Hepatocyte (in vitro differentiated cells): Measurements from ENCODE around the gene PRSS50. TPM values are rescaled to one million over a fixed set of nuclear protein-coding genes. Genes with fewer than 3 reads are reported as not detected.

Experiments
- DNase-seq: peaks from one replicate; pipeline ENCODE4 v3.0.0-alpha.2; 2016; ENCODE audit warnings: low spot score
- H2AFZ ChIP-seq: fragments of 200-600 bp; sonication (generic); 2 replicates; pipeline ENCODE4 v1.6.0; 2016; ENCODE audit warnings: antibody characterized with exemption, mild to moderate bottlenecking
- H3K27ac ChIP-seq: fragments of 200-600 bp; sonication (generic); 2 replicates; pipeline ENCODE4 v1.5.1; 2016; ENCODE audit warnings: mild to moderate bottlenecking
- H3K27me3 ChIP-seq: fragments of 200-600 bp; sonication (generic); 2 replicates; pipeline ENCODE4 v1.6.1; 2016
- H3K36me3 ChIP-seq: fragments of 200-600 bp; sonication (generic); replicated peaks from 2 replicates; pipeline ENCODE4 v1.5.1; 2016; ENCODE audit warnings: low read depth; ENCODE audit not compliant: insufficient read depth
- H3K4me1 ChIP-seq: fragments of 200-600 bp; sonication (generic); 2 replicates; pipeline ENCODE4 v1.5.1; 2016; ENCODE audit warnings: mild to moderate bottlenecking, moderate library complexity; ENCODE audit not compliant: insufficient read depth
- H3K4me2 ChIP-seq: fragments of 200-600 bp; sonication (generic); 2 replicates; pipeline ENCODE4 v1.6.0; 2016
- H3K4me3 ChIP-seq: fragments of 200-600 bp; sonication (generic); 2 replicates; pipeline ENCODE4 v1.5.1; 2016; ENCODE audit warnings: mild to moderate bottlenecking
- H3K79me2 ChIP-seq: fragments of 200-600 bp; sonication (generic); 2 replicates; pipeline ENCODE4 v1.6.0; 2017; ENCODE audit warnings: mild to moderate bottlenecking
- H3K9me2 ChIP-seq: fragments of 200-600 bp; sonication (generic); replicated peaks from 2 replicates; pipeline ENCODE4 v1.6.0; 2017; ENCODE audit warnings: mild to moderate bottlenecking; ENCODE audit not compliant: insufficient read depth
- H3K9me3 ChIP-seq: fragments of 200-600 bp; sonication (generic); 2 replicates; pipeline ENCODE4 v1.5.1; 2016; ENCODE audit warnings: low read depth, mild to moderate bottlenecking
- H4K20me1 ChIP-seq: fragments of 200-600 bp; sonication (generic); 2 replicates; pipeline ENCODE4 v1.6.0; 2016; ENCODE audit warnings: mild to moderate bottlenecking; ENCODE audit not compliant: insufficient read depth, poor library complexity, severe bottlenecking
- CTCF ChIP-seq: fragments of 200-600 bp; sonication (generic); IDR thresholded peaks from 2 replicates; pipeline ENCODE4 v1.5.1; 2016; ENCODE audit warnings: antibody characterized with exemption, mild to moderate bottlenecking; ENCODE audit not compliant: poor library complexity
- EZH2 ChIP-seq: fragments of 200-600 bp; sonication (generic); IDR thresholded peaks from 2 replicates; pipeline ENCODE4 v1.6.1; 2016; ENCODE audit warnings: antibody characterized with exemption, mild to moderate bottlenecking, borderline replicate concordance
- EZH2phosphoT487 ChIP-seq: fragments of 200-600 bp; sonication (generic); IDR thresholded peaks from one replicate; pipeline ENCODE4 v1.6.1; 2018; ENCODE audit warnings: antibody characterized with exemption, mild to moderate bottlenecking, low read depth, moderate library complexity; ENCODE audit not compliant: unreplicated experiment, severe bottlenecking
- WGBS: methylation state at CpG from one replicate; pipeline ENCODE4 v1.1.6; 2016; ENCODE audit warnings: low lambda C conversion rate; ENCODE audit errors: missing lambda C conversion rate; 5-methylcytosine and 5-hydroxymethylcytosine counted together
- polyA plus RNA-seq: library from polyadenylated mRNA; unstranded; fragments of >200 nt; fragmentation: Nextera tagmentation; extraction: Ambion mirVana; gene quantifications from 2 replicates; pipeline ENCODE4 v1.2.1, GENCODE V29; 2016
- total RNA-seq: library from RNA; depleted of rRNA; stranded (reverse); fragments of >200 nt; gene quantifications from 2 replicates; pipeline ENCODE4 v1.2.3, GENCODE V29; 2014

The PRSS50 gene, protein sequence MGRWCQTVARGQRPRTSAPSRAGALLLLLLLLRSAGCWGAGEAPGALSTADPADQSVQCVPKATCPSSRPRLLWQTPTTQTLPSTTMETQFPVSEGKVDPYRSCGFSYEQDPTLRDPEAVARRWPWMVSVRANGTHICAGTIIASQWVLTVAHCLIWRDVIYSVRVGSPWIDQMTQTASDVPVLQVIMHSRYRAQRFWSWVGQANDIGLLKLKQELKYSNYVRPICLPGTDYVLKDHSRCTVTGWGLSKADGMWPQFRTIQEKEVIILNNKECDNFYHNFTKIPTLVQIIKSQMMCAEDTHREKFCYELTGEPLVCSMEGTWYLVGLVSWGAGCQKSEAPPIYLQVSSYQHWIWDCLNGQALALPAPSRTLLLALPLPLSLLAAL
- 0.33 and 1.1 TPM in 2 replicates for total RNA-seq
- polyA plus RNA-seq, result 1.4 and 1.6 TPM in 2 replicates

- no peak within 1 kb of the TSS for H3K27ac ChIP-seq
- no peak within 1 kb of the TSS for H3K4me3 ChIP-seq
- H3K9me3 ChIP-seq, result no peaks in the 10 kb centered on the region
- no peaks in the 10 kb centered on the region for H3K9me2 ChIP-seq
- H3K79me2 ChIP-seq, result no peaks in the 10 kb centered on the region
- H3K36me3 ChIP-seq, result no peaks in the 10 kb centered on the region
- H2AFZ ChIP-seq, result no peak within 1 kb of the TSS
- no peak for DNase-seq
- WGBS, result 90% methylated on average over 30 of the region's 61 CpGs
- H3K4me1 ChIP-seq, result no peaks in the 10 kb centered on the region
- no peak within 1 kb of the TSS for H3K4me2 ChIP-seq
- TF ChIP-seq CTCF, result no peak
- no peak for TF ChIP-seq EZH2phosphoT487
- no peak for TF ChIP-seq EZH2
- no peaks in the 10 kb centered on the region for H4K20me1 ChIP-seq
- no peaks in the 10 kb centered on the region for H3K27me3 ChIP-seq
Measured at GRCh38 chr3:46717447-46718231, at the start of gene PRSS50. Gene PRSS50, minus strand, starts transcription at chr3:46717869. Its CDS starts 45 bp downstream, at chr3:46717824.

DNA sequence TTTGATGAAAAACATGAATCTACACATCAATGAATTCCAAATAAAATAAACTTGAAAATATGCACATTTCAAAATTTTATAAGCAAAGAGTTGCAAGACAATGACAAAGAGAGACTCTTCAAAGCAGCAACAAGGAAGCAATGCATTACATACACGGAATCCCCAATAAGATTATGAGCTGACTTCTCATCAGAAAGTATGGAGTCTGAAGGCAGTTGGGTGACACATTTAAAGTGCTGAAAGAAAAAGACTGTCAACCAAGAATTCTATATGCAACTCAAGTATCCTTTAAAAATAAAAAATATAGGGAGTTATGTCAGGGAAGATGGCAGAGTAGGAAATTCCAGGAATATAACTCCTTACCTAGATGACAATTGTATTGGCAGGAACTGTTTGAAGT lies 46.5 kb upstream of the PRSS50 start:
- no peak overlapping the region for H3K4me2 ChIP-seq
- H3K27me3 ChIP-seq, result no peaks in the 10 kb centered on the region
- 97% methylated on average over 1 of the region's 1 CpG for WGBS
- H3K9me2 ChIP-seq, result no peaks in the 10 kb centered on the region
- no peak for DNase-seq
- no peaks in the 10 kb centered on the region for H3K4me1 ChIP-seq
- H3K27ac ChIP-seq, result no peak overlapping the region
- no peaks in the 10 kb centered on the region for H3K79me2 ChIP-seq
- no peak overlapping the region for H2AFZ ChIP-seq
- TF ChIP-seq EZH2, result no peak
- TF ChIP-seq EZH2phosphoT487, result no peak
- no peak for TF ChIP-seq CTCF
- no peak overlapping the region for H3K4me3 ChIP-seq
- H3K9me3 ChIP-seq, result no peaks in the 10 kb centered on the region
- H3K36me3 ChIP-seq, result no peaks in the 10 kb centered on the region
- H4K20me1 ChIP-seq, result no peaks in the 10 kb centered on the region

DNA sequence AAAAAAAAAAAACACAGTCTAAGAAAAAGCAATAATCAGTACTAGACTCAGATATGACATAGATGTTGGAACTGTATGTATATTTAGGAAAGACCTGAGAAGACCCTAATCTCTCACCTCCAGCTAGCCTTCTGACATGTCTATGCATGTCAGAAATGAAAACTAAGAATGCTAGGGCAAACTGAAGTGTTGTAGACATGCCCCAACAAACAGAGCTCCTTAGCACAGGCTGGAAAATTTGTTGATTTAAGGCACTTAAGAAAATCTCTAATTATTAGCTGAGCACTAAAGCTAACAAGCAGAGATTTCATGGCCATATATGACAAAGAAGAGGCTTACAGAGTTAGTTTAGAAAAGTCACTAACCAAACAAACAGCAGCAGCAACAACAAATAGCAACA lies 45.5 kb upstream of the PRSS50 start:
- no peak overlapping the region for H3K27ac ChIP-seq
- no peaks in the 10 kb centered on the region for H4K20me1 ChIP-seq
- no peak overlapping the region for H3K4me2 ChIP-seq
- H3K4me3 ChIP-seq, result no peak overlapping the region
- H3K4me1 ChIP-seq, result no peaks in the 10 kb centered on the region
- H3K27me3 ChIP-seq, result no peaks in the 10 kb centered on the region
- no peak for DNase-seq
- TF ChIP-seq EZH2phosphoT487 (no peak), CTCF (no peak), EZH2 (no peak)
- no peaks in the 10 kb centered on the region for H3K36me3 ChIP-seq
- H3K9me2 ChIP-seq, result no peaks in the 10 kb centered on the region
- H3K9me3 ChIP-seq, result no peaks in the 10 kb centered on the region
- no peak overlapping the region for H2AFZ ChIP-seq
- H3K79me2 ChIP-seq, result no peaks in the 10 kb centered on the region
